ENCODE measurements around the gene CD5L.

- TF ChIP-seq POLR2AphosphoS5 (IDR thresholded peaks at IDR 0.05; ENCODE audit: borderline replicate concordance, low read depth, low read length) (no peak), EZH2 (IDR thresholded peaks at IDR 0.05) (no peak)
Measured at GRCh38 chr1:157852476-157852875, 10.9 kb upstream of the CD5L start.

Data from SK-N-MC (cell line).